NCI-H1092 treated with DMSO at 0.1 percent for 48 hours (cell line): ENCODE data around the gene CD99.
"Not testable (repeated sequence)": the region's sequence is repeated elsewhere in the genome, so short reads cannot be mapped to it uniquely, and the experiment has no call there.

Experiments
- DNase-seq: peaks from one replicate; lab custom pipeline; 2025; lab: John Stamatoyannopoulos, UW

Gene CD99

GRCh38 chrX:2732076-2732475, 41.0 kb downstream of the CD99 start:
- DNase-seq, result no peak

GRCh38 chrX:2732649-2733048, 41.6 kb downstream of the CD99 start:
- no peak for DNase-seq

GRCh38 chrX:2733286-2733685, 42.2 kb downstream of the CD99 start:
- no peak for DNase-seq

GRCh38 chrX:2735270-2735669, 44.2 kb downstream of the CD99 start:
- DNase-seq, result no peak

- DNase-seq, result no peak
Measured at GRCh38 chrX:2740672-2741071, 49.6 kb downstream of the CD99 start.

- no peak for DNase-seq
Measured at GRCh38 chrX:2741386-2741785, 50.3 kb downstream of the CD99 start.

GRCh38 chrX:2746250-2746649, 55.2 kb downstream of the CD99 start:
- not testable (repeated sequence) for DNase-seq

- no peak for DNase-seq
Measured at GRCh38 chrX:2748171-2748814, 57.2 kb downstream of the CD99 start.

- DNase-seq, result no peak
Measured at GRCh38 chrX:2748815-2749188, 57.7 kb downstream of the CD99 start.

GRCh38 chrX:2751291-2751690, 60.2 kb downstream of the CD99 start:
- DNase-seq, result no peak

- DNase-seq, result not testable (repeated sequence)
Measured at GRCh38 chrX:2751874-2752300, 60.8 kb downstream of the CD99 start, which contains the start of gene XG. XG (plus strand) TSS chrX:2752040; CDS start chrX:2752275, 235 bp downstream.

- DNase-seq, result not testable (repeated sequence)
Measured at GRCh38 chrX:2752441-2752840, 61.3 kb downstream of the CD99 start.

GRCh38 chrX:2755163-2755715, 64.1 kb downstream of the CD99 start:
- DNase-seq, result not testable (repeated sequence)

- no peak for DNase-seq
Measured at GRCh38 chrX:2756548-2756947, 65.5 kb downstream of the CD99 start.

GRCh38 chrX:2761246-2761645, 70.2 kb downstream of the CD99 start:
- DNase-seq, result no peak

GRCh38 chrX:2762671-2763070, 71.6 kb downstream of the CD99 start:
- DNase-seq, result not testable (repeated sequence)

GRCh38 chrX:2764766-2765548, 73.9 kb downstream of the CD99 start:
- DNase-seq, result not testable (repeated sequence)

- DNase-seq, result no peak
Measured at GRCh38 chrX:2765549-2765830, 74.4 kb downstream of the CD99 start.

- DNase-seq, result no peak
Measured at GRCh38 chrX:2766906-2767305, 75.8 kb downstream of the CD99 start.

- DNase-seq, result no peak
Measured at GRCh38 chrX:2767631-2768455, 76.7 kb downstream of the CD99 start.

- no peak for DNase-seq
Measured at GRCh38 chrX:2769615-2770014, 78.5 kb downstream of the CD99 start.
